KBM-7 (cell line): ENCODE measurements around the gene HOXB2.

ENCODE experiments used
- DNase-seq: peaks from one replicate; pipeline ENCODE4 v3.0.0-alpha.2; 2015
- in situ Hi-C: fragments of 300-500 bp; cut with MboI; formaldehyde crosslinking; loops from 2 replicates; pipeline ENCODE4 v1.14.3; 2020; ENCODE audit warnings: low sequenced_read_pairs, low pct_unique_long_range_greater_than_20kb, mixed read lengths

HOXB2 gene

DNA sequence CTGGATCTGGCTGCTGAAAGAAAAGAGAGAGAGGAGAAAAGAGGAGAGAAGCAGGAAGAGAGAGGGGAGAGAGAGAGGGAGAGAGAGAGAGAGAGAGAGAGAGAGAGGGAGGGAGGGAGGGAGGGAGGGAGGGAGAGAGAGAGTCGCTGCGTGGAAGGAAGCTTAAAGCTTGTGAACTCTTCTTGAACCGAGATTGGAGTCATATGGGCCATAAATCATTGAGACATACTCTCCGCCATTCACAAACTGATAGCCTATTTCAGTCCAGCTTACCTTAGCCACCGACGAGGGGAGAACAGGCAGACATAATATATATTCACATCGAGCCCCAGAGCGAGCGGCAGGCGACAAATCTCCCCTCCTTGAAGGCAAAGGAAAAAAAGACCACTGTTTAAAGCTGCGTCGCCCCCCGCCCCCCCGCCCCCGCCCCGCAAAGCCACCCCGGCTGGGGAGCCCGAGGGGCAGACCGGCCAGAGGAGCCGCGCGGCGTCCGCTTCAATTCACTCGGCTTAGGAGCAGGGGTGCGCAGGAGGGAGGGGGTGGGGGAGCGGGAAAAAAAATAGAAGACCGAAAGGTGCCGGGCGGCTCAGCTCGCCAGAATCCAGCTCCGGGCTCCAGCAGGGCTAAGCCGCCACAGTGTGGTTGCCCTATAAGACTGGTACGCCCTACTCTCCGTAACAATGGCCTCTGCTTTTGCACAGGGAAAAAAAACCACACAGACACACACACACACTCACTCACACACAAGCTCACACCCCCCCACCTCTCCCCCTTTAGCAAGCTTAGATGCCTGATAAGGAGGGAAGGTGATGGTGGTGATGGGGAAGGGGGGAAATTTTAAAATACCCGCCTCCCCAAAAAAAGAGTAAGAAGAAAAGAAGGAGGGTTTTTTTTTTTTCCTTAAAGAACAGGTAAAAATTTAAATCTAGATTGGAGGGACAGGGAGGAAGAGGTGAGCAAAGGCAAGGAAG is 10.6 kb upstream of the HOXB2 start:
- DNase-seq = no peak
- in situ Hi-C loops = no loop called here

- in situ Hi-C loops = no loop called here
- DNase-seq = no peak
Measured at GRCh38 chr17:48554412-48555257, 9.7 kb upstream of the HOXB2 start.

DNA sequence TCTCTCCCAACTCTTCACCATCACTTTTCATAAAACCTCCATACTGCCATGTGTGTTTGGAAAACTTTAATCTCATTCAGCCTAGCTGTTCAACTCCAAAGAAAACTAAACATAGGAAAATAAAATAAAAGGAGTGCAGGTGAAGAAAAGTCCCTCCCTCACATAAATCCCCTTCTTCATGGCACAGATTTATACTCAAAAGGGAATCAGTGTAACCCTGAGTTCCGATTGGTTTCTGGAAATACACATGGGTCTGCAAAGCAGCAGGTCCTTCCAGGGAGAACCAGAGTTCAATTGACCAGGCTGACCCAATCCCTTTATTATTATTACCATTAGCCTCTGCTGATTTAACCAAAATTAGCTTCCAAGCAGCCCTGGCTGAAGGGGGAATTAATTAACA is 8.9 kb upstream of the HOXB2 start:
- in situ Hi-C loops = no loop called here

GRCh38 chr17:48553190-48553547 is 8.3 kb upstream of the HOXB2 start:
- in situ Hi-C loops = no loop called here
- DNase-seq = no peak

More for the DNA sequence above, 8.9 kb upstream of the HOXB2 start:
- no peak for DNase-seq

DNA sequence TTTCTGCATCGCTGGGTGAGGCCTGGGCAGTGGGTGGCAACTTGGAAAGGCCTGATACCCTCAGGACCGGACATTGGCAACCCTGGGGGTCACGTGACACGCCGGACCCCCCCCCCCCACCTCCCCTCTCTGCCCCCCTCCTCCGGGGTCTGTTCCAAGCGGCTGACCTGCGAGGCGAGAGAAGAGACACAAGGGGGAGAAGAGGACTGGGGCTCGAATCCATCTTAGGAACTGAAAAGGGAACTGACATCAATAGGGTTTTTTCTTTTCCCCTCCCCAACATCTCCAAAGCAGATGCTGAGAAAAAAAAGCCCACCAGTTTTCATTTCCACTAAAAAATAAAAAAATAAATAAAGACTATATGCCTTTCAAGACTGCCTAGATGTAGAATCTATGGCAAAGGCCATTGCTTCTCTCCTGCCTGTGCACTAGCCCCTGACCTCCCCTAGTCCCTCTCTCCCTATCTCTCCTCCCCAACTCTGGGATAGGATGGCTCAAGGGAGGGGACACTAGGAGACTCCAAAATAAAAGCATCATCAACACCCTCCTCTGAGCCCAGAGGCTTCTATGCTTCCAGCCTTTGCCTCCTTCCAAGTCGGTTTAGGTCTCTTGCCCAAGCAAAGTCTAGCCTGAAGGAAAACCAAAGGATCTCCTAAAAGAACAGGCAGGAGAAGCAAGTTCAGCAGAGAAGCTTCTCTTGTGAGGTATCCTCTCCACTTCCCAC is 7.7 kb upstream of the HOXB2 start:
- no peak for DNase-seq
- in situ Hi-C loops = no loop called here

GRCh38 chr17:48551596-48552465 is 6.9 kb upstream of the HOXB2 start:
- in situ Hi-C loops = no loop called here
- no peak for DNase-seq

DNA sequence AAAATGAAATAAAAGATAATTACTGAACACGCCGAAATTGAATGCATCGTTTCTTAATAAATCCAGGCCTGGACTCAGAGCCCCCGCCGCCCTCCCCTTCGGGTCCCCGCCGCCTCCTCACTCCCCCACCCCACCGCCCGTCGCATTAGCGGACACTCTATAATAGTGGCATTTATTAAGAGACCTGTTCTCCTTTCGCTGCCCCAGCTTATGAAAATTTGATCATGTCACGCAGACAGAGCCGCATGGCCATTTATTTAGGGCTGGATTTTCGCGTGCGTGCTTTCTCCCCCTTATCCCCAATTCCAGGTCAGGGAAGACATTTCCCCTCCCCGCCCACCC is 6.3 kb upstream of the HOXB2 start:
- in situ Hi-C loops = no loop called here
- DNase-seq = no peak

DNA sequence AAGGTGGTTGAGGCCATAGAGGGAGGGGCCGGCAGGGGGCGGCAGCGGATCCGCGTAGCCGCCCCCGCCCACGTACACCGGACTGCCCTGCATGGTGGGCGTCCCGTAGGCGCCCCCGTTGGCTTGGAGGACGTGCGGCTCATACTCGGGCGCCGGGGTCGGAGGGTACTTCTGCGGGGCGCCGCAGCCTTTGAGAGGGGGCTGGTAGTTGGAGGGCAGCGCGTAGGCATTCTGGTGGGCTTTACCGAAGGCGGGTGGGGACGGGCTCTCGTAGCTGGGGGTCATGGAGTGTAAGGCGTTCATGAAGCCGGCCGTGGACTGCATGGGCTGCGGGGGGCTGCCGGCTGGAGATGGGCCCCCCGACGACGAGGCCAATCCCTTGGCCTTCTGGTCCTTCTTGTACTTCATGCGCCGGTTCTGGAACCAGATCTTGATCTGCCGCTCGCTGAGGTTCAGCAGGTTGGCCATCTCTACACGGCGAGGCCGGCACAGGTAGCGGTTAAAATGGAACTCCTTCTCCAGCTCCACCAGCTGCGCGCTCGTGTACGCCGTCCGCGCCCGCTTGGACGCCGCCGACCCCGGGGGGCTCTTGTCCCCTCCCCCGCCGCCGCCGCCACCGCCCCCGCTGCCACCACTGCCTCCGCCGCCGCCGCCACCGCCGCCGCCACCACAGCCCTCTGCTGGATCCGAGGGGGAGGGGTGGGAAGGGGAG is 5.7 kb upstream of the HOXB2 start:
- DNase-seq = no peak
- in situ Hi-C loops = no loop called here

DNA sequence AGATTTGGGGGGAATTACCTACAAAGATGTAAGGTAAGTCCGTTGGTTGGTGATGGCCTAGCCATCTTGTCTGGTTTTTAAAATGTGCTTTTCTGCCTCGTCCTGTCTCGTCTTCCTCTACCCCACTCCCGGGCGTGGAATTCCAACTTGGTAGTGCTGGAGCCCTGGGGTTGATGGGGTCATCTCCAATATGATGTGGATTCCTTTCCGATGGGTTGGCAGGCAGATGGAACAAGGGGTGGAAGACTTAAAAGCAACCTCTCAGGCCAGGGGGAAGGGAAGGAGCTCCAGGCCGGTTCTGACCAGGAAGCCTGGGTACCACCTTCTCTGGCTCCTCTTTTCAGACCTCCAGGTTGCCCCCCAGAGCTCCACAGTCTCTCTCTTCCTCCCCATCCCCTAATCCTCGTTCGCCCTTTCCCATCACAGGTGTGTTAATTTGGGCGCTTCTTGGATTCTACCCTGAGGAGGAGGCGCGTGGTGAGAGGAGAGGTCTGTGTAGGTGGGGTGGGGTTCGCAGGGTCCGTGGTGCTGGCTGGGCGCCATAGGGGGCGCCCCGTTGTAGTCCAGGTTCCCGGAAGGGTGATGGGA is 5.1 kb upstream of the HOXB2 start:
- in situ Hi-C loops = no loop called here
- no peak for DNase-seq

- in situ Hi-C loops = no loop called here
- no peak for DNase-seq
Measured at GRCh38 chr17:48549281-48549630, 4.3 kb upstream of the HOXB2 start.

DNA sequence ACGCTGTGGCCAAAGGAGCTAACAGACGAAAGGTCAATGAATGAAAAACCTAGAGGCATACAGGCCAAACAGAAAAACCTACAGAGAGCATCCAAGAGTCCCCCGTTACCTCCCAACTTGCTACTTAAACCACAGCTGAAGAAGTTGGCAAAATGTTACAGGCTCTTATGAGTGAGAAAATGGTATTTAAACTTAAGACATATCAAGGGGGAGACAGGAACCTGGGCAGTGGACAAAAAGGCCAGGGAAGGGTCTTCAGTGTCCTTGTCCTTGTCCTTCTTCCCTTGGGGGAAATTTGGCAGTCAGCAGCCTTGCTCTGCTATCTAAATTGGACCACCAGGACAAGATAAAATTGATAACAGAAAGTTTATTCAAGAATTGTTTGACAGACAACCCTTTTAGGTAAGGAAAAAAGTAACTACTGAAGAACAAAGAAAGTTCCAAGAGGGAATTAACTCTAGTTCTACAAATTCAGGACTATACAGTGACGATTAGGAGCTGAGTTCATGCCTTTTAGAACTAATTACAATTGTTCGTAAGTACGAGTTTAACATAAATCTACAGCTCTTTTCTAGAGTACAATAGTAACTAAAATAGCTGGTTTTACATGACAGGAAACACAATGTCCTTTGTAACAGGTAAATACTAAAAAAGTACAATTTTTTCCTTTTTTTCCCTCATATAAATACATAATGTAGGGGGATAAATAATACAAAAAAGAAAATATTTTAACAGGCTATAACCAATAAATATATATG is 3.8 kb upstream of the HOXB2 start:
- in situ Hi-C loops = no loop called here

DNA sequence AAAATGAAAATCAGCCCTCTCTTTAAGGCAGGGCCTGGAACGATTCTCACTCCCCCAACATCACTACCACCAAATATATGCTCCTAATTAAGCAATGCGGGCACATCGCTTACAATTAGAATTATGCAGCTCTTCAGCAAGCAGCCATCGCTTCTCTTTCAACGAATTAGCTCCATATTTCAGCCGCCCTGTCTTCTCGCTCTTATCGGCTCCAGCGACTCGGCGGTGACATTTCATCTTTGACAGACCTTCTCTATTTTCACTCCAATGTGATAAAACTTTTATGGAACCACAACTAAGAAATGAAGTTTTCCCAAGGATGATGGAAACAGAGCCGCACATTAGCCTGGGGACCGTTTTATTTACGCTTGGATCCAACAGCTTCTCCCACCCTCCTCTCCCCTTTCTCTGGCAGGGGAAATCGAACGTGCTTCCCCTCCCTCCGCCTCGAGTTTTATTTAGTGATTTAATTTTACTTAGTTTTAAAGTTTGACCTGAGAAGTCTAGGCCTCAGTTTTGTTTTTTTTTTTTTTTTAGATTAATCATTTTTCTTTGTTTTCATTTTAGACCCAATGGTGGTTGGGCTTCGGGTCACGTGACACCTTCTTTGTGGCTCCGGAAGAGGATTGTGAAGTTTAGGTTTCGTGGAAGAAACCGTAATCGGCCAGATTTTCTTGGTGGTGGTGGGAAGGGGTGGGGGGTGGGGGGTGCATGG is 3.1 kb upstream of the HOXB2 start:
- in situ Hi-C loops = no loop called here
- no peak for DNase-seq

More for the DNA sequence above, 3.8 kb upstream of the HOXB2 start:
- DNase-seq = no peak

- in situ Hi-C loops = no loop called here
Measured at GRCh38 chr17:48546924-48547807, 2.3 kb upstream of the HOXB2 start.

DNA sequence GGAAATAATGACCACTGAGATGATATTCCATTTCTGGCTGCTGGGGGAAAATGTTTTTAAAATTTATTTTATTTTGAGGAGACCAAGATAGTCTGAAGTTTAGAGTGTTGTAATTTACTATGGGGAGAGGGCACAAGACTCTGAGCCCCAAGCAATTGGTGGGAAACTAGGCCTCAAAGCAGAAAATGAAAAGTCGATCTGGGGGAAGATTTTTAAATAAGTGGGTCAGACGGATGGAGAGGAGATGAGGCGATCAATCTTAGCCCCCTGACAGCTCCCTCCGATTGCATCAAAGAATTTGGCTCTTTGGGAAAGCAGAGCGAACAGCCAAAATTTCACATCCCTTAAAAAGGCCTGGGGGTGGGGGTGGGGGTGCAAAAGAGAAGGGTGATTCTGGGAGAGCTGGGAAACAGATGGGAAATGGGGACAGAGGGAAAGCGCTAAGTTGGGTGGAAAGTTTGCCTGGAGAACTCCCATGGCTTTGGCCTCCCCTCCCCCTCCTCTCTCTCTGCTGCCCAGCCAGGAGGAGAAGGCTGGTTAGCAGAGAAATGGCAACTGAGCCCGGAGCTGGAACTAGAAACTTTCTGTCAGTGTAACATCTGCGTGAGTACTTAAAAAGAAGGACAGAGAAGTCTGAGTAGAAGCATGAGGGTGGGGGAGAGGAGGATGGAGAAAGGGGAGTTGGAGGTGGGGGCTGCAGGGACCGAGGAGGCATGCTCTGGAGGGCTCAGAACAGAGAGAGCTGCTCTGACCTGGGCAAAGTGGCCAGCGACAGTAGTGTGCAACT is 1.4 kb upstream of the HOXB2 start:
- in situ Hi-C loops = no loop called here
- no peak for DNase-seq

More at GRCh38 chr17:48546924-48547807, 2.3 kb upstream of the HOXB2 start:
- DNase-seq = peak; percentile 90

DNA sequence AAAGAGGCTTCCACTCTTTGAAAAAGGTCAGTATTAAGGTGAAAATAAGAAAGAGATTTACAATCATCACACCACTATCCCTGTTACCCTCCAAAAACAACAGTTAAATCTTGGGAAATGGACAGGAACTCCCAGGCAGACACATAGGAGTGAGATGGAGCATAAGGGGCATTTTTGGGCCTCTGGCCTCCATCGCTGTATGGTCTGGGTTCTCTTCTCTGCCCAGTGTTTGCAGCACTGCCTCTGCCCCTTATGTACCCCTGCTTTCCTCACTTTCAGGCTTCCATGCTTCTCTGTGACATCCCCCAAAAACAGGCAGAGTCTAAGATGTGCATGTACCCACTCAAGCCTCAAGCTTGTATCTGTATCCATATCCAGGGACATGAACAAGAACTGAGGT is 630 bp upstream of the HOXB2 start:
- no peak for DNase-seq
- in situ Hi-C loops = no loop called here
